Measurements from ENCODE around the gene B3GNT5. TPM values are rescaled to one million over a fixed set of nuclear protein-coding genes. Genes with fewer than 3 reads are reported as not detected.

B3GNT5 gene, protein sequence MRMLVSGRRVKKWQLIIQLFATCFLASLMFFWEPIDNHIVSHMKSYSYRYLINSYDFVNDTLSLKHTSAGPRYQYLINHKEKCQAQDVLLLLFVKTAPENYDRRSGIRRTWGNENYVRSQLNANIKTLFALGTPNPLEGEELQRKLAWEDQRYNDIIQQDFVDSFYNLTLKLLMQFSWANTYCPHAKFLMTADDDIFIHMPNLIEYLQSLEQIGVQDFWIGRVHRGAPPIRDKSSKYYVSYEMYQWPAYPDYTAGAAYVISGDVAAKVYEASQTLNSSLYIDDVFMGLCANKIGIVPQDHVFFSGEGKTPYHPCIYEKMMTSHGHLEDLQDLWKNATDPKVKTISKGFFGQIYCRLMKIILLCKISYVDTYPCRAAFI
- total RNA-seq: 1.3 and 2.8 TPM in 2 replicates
- polyA plus RNA-seq: 0.96 and 1.7 TPM in 2 replicates
- 1.2 and 1.3 TPM in 2 replicates for polyA plus RNA-seq (2012)
- polyA minus RNA-seq (ENCODE audit: low replicate concordance): 0.37 TPM in 1 of 2 replicates, not detected in the other

GRCh38 chr3:183252973-183253527, at the start of gene B3GNT5:
B3GNT5 (plus strand) TSS chr3:183253253; CDS start chr3:183269799, 16,546 bp downstream.
- no peaks in the 10 kb centered on the region for H3K36me3 ChIP-seq (ENCODE audit: control insufficient read depth, insufficient read depth, low read length)
- peak within 1 kb of the TSS; percentile 59 for H3K9ac ChIP-seq (ENCODE audit: insufficient read depth, low read length)
- TF ChIP-seq CTCF (conservative IDR thresholded peaks at IDR 0.05 in 1 of 2, IDR thresholded peaks at IDR 0.05 in 1 of 2; ENCODE audit: low read depth in 1 of 2, low read length in 2 of 2) (no peak), EZH2 (IDR thresholded peaks at IDR 0.05; ENCODE audit: low read length, missing control alignments) (peak; percentile 8)
- H3K4me3 ChIP-seq (replicated peaks in 1 of 4; ENCODE audit: control extremely low read depth in 1 of 4, insufficient read depth in 1 of 4, low read depth in 3 of 4, low read length in 4 of 4): peak within 1 kb of the TSS; percentile 60 to 85 (median 68)
- H3K9me3 ChIP-seq (ENCODE audit: control insufficient read depth, insufficient read depth, low read depth, low read length): no peaks in the 10 kb centered on the region
- no peak within 1 kb of the TSS for H3K27ac ChIP-seq (ENCODE audit: insufficient read depth, low read length)
- H3K4me2 ChIP-seq (ENCODE audit: extremely low read depth, insufficient read depth, low read length): peak within 1 kb of the TSS; percentile 65
- DNase-seq (ENCODE audit: low read depth in 2 of 2): peak in 1 of 2 donors; percentile 8
- peak within 1 kb of the TSS; percentile 75 for H2AFZ ChIP-seq (ENCODE audit: low read length)
- no peaks in the 10 kb centered on the region for H3K4me1 ChIP-seq (ENCODE audit: control insufficient read depth, extremely low read depth, insufficient read depth, low read length)
- H4K20me1 ChIP-seq (ENCODE audit: control insufficient read depth, extremely low read depth, insufficient read depth, low read length): no peaks in the 10 kb centered on the region
- peaks cover 4% of the 10 kb centered on the region for H3K27me3 ChIP-seq (ENCODE audit: control insufficient read depth, insufficient read depth, low read length)
- no peaks in the 10 kb centered on the region for H3K79me2 ChIP-seq (ENCODE audit: control insufficient read depth, insufficient read depth, low read length)

- Histone ChIP-seq H3K4me1 (ENCODE audit: control insufficient read depth, extremely low read depth, insufficient read depth, low read length) (no peaks in the 10 kb centered on the region), H3K27me3 (ENCODE audit: control insufficient read depth, insufficient read depth, low read length) (no peaks in the 10 kb centered on the region)
- no peak for TF ChIP-seq CTCF (conservative IDR thresholded peaks at IDR 0.05 in 1 of 2, IDR thresholded peaks at IDR 0.05 in 1 of 2; ENCODE audit: low read depth in 1 of 2, low read length in 2 of 2)
- TF ChIP-seq EZH2 (IDR thresholded peaks at IDR 0.05; ENCODE audit: low read length, missing control alignments): no peak
Measured at GRCh38 chr3:183203670-183204069, 49.4 kb upstream of the B3GNT5 start.

DNA sequence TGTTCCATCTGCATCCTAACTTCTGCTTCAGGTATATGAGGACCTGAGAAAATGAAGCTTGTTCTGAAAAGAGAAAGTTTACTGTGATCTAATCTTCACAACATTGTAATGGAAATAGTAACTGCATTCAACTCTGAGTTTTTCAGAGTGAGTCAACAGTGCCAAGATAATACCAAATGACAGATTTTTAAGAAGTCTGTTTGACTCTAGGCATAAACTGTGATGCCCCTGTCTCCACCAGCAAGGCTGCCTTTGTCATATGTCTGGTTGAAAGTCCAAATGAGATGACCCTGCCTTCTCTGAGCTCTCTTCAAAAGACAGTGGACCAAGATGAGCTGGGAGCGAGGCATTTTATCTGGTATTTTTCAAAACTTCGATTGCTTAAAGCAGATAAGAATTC, 44.8 kb upstream of the B3GNT5 start:
- TF ChIP-seq CTCF (conservative IDR thresholded peaks at IDR 0.05 in 1 of 2, IDR thresholded peaks at IDR 0.05 in 1 of 2; ENCODE audit: low read depth in 1 of 2, low read length in 2 of 2) (no peak), EZH2 (IDR thresholded peaks at IDR 0.05; ENCODE audit: low read length, missing control alignments) (no peak)
- H3K9ac ChIP-seq (ENCODE audit: insufficient read depth, low read length): no peak overlapping the region

More at GRCh38 chr3:183203670-183204069, 49.4 kb upstream of the B3GNT5 start:
- DNase-seq (ENCODE audit: low read depth in 2 of 2): no peak
- H4K20me1 ChIP-seq (ENCODE audit: control insufficient read depth, extremely low read depth, insufficient read depth, low read length): no peaks in the 10 kb centered on the region
- H3K27ac ChIP-seq (ENCODE audit: insufficient read depth, low read length): no peak overlapping the region
- H2AFZ ChIP-seq (ENCODE audit: low read length): no peak overlapping the region
- no peaks in the 10 kb centered on the region for H3K9me3 ChIP-seq (ENCODE audit: control insufficient read depth, insufficient read depth, low read depth, low read length)
- H3K79me2 ChIP-seq (ENCODE audit: control insufficient read depth, insufficient read depth, low read length): no peaks in the 10 kb centered on the region
- no peak overlapping the region for H3K4me2 ChIP-seq (ENCODE audit: extremely low read depth, insufficient read depth, low read length)
- no peaks in the 10 kb centered on the region for H3K36me3 ChIP-seq (ENCODE audit: control insufficient read depth, insufficient read depth, low read length)
- no peak overlapping the region for H3K9ac ChIP-seq (ENCODE audit: insufficient read depth, low read length)
- H3K4me3 ChIP-seq (replicated peaks in 1 of 4; ENCODE audit: control extremely low read depth in 1 of 4, insufficient read depth in 1 of 4, low read depth in 3 of 4, low read length in 4 of 4): no peak overlapping the region

More for the DNA sequence above, 44.8 kb upstream of the B3GNT5 start:
- Histone ChIP-seq H3K4me2 (ENCODE audit: extremely low read depth, insufficient read depth, low read length) (no peak overlapping the region), H3K4me3 (replicated peaks in 1 of 4; ENCODE audit: control extremely low read depth in 1 of 4, insufficient read depth in 1 of 4, low read depth in 3 of 4, low read length in 4 of 4) (no peak overlapping the region), H3K4me1 (ENCODE audit: control insufficient read depth, extremely low read depth, insufficient read depth, low read length) (no peaks in the 10 kb centered on the region), H3K9me3 (ENCODE audit: control insufficient read depth, insufficient read depth, low read depth, low read length) (no peaks in the 10 kb centered on the region), H2AFZ (ENCODE audit: low read length) (no peak overlapping the region), H3K27ac (ENCODE audit: insufficient read depth, low read length) (no peak overlapping the region), H3K36me3 (ENCODE audit: control insufficient read depth, insufficient read depth, low read length) (no peaks in the 10 kb centered on the region), H3K27me3 (ENCODE audit: control insufficient read depth, insufficient read depth, low read length) (no peaks in the 10 kb centered on the region), H3K79me2 (ENCODE audit: control insufficient read depth, insufficient read depth, low read length) (no peaks in the 10 kb centered on the region), H4K20me1 (ENCODE audit: control insufficient read depth, extremely low read depth, insufficient read depth, low read length) (no peaks in the 10 kb centered on the region)
- no peak for DNase-seq (ENCODE audit: low read depth in 2 of 2)

All from fibroblast of lung (primary cell).